ENCODE measurements around the gene ZSWIM5.

GRCh38 chr1:45023663-45024062, 182.7 kb downstream of the ZSWIM5 start:
- TF ChIP-seq EP300 (IDR thresholded peaks at IDR 0.05; ENCODE audit: low read depth) (no peak), POLR2A (IDR thresholded peaks at IDR 0.05) (no peak), POLR2AphosphoS5 (IDR thresholded peaks at IDR 0.05) (no peak)
- TF ChIP-seq, protein P1, sequence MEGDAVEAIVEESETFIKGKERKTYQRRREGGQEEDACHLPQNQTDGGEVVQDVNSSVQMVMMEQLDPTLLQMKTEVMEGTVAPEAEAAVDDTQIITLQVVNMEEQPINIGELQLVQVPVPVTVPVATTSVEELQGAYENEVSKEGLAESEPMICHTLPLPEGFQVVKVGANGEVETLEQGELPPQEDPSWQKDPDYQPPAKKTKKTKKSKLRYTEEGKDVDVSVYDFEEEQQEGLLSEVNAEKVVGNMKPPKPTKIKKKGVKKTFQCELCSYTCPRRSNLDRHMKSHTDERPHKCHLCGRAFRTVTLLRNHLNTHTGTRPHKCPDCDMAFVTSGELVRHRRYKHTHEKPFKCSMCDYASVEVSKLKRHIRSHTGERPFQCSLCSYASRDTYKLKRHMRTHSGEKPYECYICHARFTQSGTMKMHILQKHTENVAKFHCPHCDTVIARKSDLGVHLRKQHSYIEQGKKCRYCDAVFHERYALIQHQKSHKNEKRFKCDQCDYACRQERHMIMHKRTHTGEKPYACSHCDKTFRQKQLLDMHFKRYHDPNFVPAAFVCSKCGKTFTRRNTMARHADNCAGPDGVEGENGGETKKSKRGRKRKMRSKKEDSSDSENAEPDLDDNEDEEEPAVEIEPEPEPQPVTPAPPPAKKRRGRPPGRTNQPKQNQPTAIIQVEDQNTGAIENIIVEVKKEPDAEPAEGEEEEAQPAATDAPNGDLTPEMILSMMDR (IDR thresholded peaks at IDR 0.05), result no peak

All from transverse colon (tissue), 4 donors.